ENCODE results near the gene GTF2E1. TPM values are rescaled to one million over a fixed set of nuclear protein-coding genes. Genes with fewer than 3 reads are reported as not detected.

GTF2E1 gene
- total RNA-seq, 1 experiment from 2014 or later, result 22.9 TPM

GRCh38 chr3:120795959-120796358, 53.4 kb downstream of the GTF2E1 start:
- no peak for TF ChIP-seq CTCF (IDR thresholded peaks at IDR 0.05; ENCODE audit: unreplicated experiment)
- H3K4me1 Mint-ChIP-seq (ENCODE audit: low read depth, unreplicated experiment), result no peaks in the 10 kb centered on the region
- CTCF ChIA-PET, result interaction anchor here (1.2 to 1.5 kb wide), 2 partner anchors 18 to 237 kb away, joined by 3 to 8 read pairs; no protein-coding TSS in a partner anchor
- no TSS peak for BruUV-seq (replicated peaks)
- H3K36me3 Mint-ChIP-seq (ENCODE audit: insufficient read depth, unreplicated experiment), result no peaks in the 10 kb centered on the region
- intact Hi-C loops (cut with micrococcal nuclease; ENCODE audit: unreplicated experiment), result loop anchor here (1.0 to 5.0 kb wide), 4 partner anchors 114 to 554 kb away; partner anchors contain the start of gene HGD
- H3K4me3 Mint-ChIP-seq (ENCODE audit: low read depth, unreplicated experiment), result no peak overlapping the region
- no peak for DNase-seq
- no peaks in the 10 kb centered on the region for H3K9me3 Mint-ChIP-seq (ENCODE audit: low read depth, unreplicated experiment)
- H3K27me3 Mint-ChIP-seq (ENCODE audit: unreplicated experiment), result no peaks in the 10 kb centered on the region
- no peak overlapping the region for H3K27ac Mint-ChIP-seq (ENCODE audit: unreplicated experiment)

- Mint-ChIP-seq H3K4me1 (ENCODE audit: low read depth, unreplicated experiment) (no peaks in the 10 kb centered on the region), H3K27ac (ENCODE audit: unreplicated experiment) (no peak overlapping the region), H3K36me3 (ENCODE audit: insufficient read depth, unreplicated experiment) (no peaks in the 10 kb centered on the region), H3K9me3 (ENCODE audit: low read depth, unreplicated experiment) (no peaks in the 10 kb centered on the region), H3K4me3 (ENCODE audit: low read depth, unreplicated experiment) (no peak overlapping the region), H3K27me3 (ENCODE audit: unreplicated experiment) (no peaks in the 10 kb centered on the region)
- CTCF ChIA-PET, result no interaction called here
- no TSS peak for BruUV-seq (replicated peaks)
- intact Hi-C loops (cut with micrococcal nuclease; ENCODE audit: unreplicated experiment), result loop anchor here (5.0 kb wide), 2 partner anchors 115 to 555 kb away; partner anchors contain the start of gene HGD
- TF ChIP-seq CTCF (IDR thresholded peaks at IDR 0.05; ENCODE audit: unreplicated experiment), result no peak
- DNase-seq, result no peak
Measured at GRCh38 chr3:120796976-120797375, 54.4 kb downstream of the GTF2E1 start.

GRCh38 chr3:120797857-120798256, 55.3 kb downstream of the GTF2E1 start:
- Mint-ChIP-seq H3K36me3 (ENCODE audit: insufficient read depth, unreplicated experiment) (no peaks in the 10 kb centered on the region), H3K9me3 (ENCODE audit: low read depth, unreplicated experiment) (no peaks in the 10 kb centered on the region), H3K27ac (ENCODE audit: unreplicated experiment) (no peak overlapping the region), H3K4me1 (ENCODE audit: low read depth, unreplicated experiment) (no peaks in the 10 kb centered on the region), H3K27me3 (ENCODE audit: unreplicated experiment) (no peaks in the 10 kb centered on the region), H3K4me3 (ENCODE audit: low read depth, unreplicated experiment) (no peak overlapping the region)
- no peak for DNase-seq
- CTCF ChIA-PET, result no interaction called here
- intact Hi-C loops (cut with micrococcal nuclease; ENCODE audit: unreplicated experiment), result loop anchor here (5.0 kb wide), 2 partner anchors 116 to 556 kb away; partner anchors contain the start of gene HGD
- no peak for TF ChIP-seq CTCF (IDR thresholded peaks at IDR 0.05; ENCODE audit: unreplicated experiment)
- BruUV-seq (replicated peaks), result no TSS peak

GRCh38 chr3:120798346-120798745, 55.8 kb downstream of the GTF2E1 start:
- CTCF ChIA-PET, result no interaction called here
- Mint-ChIP-seq H3K27ac (ENCODE audit: unreplicated experiment) (no peak overlapping the region), H3K4me1 (ENCODE audit: low read depth, unreplicated experiment) (no peaks in the 10 kb centered on the region), H3K9me3 (ENCODE audit: low read depth, unreplicated experiment) (no peaks in the 10 kb centered on the region), H3K27me3 (ENCODE audit: unreplicated experiment) (no peaks in the 10 kb centered on the region), H3K4me3 (ENCODE audit: low read depth, unreplicated experiment) (no peak overlapping the region), H3K36me3 (ENCODE audit: insufficient read depth, unreplicated experiment) (no peaks in the 10 kb centered on the region)
- BruUV-seq (replicated peaks), result no TSS peak
- TF ChIP-seq CTCF (IDR thresholded peaks at IDR 0.05; ENCODE audit: unreplicated experiment), result no peak
- no peak for DNase-seq
- intact Hi-C loops (cut with micrococcal nuclease; ENCODE audit: unreplicated experiment), result loop anchor here (5.0 kb wide), 2 partner anchors 116 to 556 kb away; partner anchors contain the start of gene HGD

All from Calu3 (cell line).